Activated CD4-positive, alpha-beta memory T cell treated with anti-CD3 and anti-CD28 coated beads for 36 hours (primary cell): ENCODE measurements around the gene ATP5F1B. TPM values are rescaled to one million over a fixed set of nuclear protein-coding genes. Genes with fewer than 3 reads are reported as not detected.
A peak's percentile ranks its signal among the peaks of the same experiment; 100 is the strongest.

ENCODE experiments used
- CTCF ChIA-PET: fragments of 350-600 bp; sonication (Branson Sonifier 250); formaldehyde crosslinking; loops from one replicate; lab custom pipeline; 2021; ENCODE audit warnings: antibody characterized with exemption, inconsistent platforms; lab: Charles Lee
- POLR2A ChIA-PET: fragments of 350-600 bp; sonication (Branson Sonifier 250); formaldehyde crosslinking; loops from one replicate; lab custom pipeline; 2021; ENCODE audit warnings: antibody characterized with exemption; lab: Charles Lee
- DNase-seq: peaks from one replicate; pipeline ENCODE4 v3.0.0-alpha.2; 2020
- H3K27ac Mint-ChIP-seq: one replicate; pipeline ENCODE4 v1.8.0; 2021; ENCODE audit warnings: mixed read lengths
- H3K27me3 Mint-ChIP-seq: one replicate; pipeline ENCODE4 v1.8.0; 2021; ENCODE audit warnings: mixed read lengths
- H3K36me3 Mint-ChIP-seq: one replicate; pipeline ENCODE4 v1.8.0; 2021; ENCODE audit warnings: mixed read lengths
- H3K4me1 Mint-ChIP-seq: one replicate; pipeline ENCODE4 v1.8.0; 2021; ENCODE audit warnings: low read depth, mixed read lengths
- H3K4me3 Mint-ChIP-seq: one replicate; pipeline ENCODE4 v1.8.0; 2021; ENCODE audit warnings: mild to moderate bottlenecking, mixed read lengths
- H3K9me3 Mint-ChIP-seq: one replicate; pipeline ENCODE4 v1.8.0; 2021; ENCODE audit warnings: mixed read lengths
- intact Hi-C: fragments of 100-400 bp; cut with micrococcal nuclease; formaldehyde crosslinking; loops from one replicate; pipeline ENCODE4 v1.15.1; 2023
- total RNA-seq, 2 experiments: library from RNA; stranded (reverse); gene quantifications; one replicate each; pipeline ENCODE4 v1.2.3, GENCODE V29; 2021

The ATP5F1B gene
- total RNA-seq, 2 experiments from 2014 or later, result 709 to 722 TPM

DNA sequence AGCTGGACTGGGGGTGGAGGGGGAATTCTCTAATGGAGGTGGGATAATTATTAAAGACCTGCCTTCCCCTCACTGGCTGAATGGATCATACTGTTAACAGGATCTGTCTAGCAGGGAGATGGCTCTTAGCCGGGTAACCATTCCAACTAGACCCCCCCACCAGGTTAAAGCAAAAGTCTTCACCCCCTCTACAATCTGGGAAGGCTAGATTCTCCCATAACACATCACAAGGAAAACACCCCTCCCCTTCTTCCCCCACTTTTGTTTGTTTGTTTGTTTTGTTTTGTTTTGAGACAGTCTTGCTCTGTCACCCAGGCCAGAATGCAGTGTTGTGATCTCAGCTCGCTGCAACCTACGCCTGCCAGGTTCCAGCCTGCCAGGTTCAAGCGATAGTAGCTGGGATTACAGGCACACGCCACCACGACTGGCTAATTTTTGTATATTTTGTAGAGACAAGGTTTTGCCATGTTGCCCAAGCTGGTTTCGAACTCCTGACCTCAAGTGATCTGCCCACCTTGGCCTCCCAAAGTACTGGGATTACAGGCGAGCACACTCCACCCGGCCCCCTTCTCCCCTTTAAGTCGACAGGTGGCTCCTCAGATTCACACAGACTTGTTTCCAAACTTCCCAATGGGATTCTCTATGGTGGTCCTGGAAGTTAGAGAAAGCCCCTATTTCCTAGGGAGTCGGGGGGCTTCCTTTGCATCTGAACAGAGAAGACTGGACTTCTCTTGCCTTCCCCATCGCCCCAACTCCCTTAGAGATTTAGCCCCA, 12.1 kb downstream of the ATP5F1B start:
- DNase-seq, result no peak
- Mint-ChIP-seq H3K27ac (peak overlapping the region; percentile 84), H3K27me3 (no peaks in the 10 kb centered on the region), H3K9me3 (no peaks in the 10 kb centered on the region), H3K4me1 (peaks cover 62% of the 10 kb centered on the region), H3K36me3 (peaks cover 22% of the 10 kb centered on the region), H3K4me3 (peak overlapping the region; percentile 82)
- intact Hi-C loops, result loop anchor here (5.0 to 10.0 kb wide), 3 partner anchors 316 to 589 kb away; partner anchors contain the start of genes CNPY2, RPL41, RPS26 and ZC3H10
- CTCF ChIA-PET, result interaction anchor here (0.7 kb wide), 1 partner anchor 530 kb away, joined by 5 read pairs; no protein-coding TSS in a partner anchor
- POLR2A ChIA-PET, result interaction anchor here (0.5 to 3.8 kb wide), 3 partner anchors 12 to 52 kb away, joined by 3 to 59 read pairs (median 7); partner anchors contain the start of genes ATP5F1B and PTGES3

DNA sequence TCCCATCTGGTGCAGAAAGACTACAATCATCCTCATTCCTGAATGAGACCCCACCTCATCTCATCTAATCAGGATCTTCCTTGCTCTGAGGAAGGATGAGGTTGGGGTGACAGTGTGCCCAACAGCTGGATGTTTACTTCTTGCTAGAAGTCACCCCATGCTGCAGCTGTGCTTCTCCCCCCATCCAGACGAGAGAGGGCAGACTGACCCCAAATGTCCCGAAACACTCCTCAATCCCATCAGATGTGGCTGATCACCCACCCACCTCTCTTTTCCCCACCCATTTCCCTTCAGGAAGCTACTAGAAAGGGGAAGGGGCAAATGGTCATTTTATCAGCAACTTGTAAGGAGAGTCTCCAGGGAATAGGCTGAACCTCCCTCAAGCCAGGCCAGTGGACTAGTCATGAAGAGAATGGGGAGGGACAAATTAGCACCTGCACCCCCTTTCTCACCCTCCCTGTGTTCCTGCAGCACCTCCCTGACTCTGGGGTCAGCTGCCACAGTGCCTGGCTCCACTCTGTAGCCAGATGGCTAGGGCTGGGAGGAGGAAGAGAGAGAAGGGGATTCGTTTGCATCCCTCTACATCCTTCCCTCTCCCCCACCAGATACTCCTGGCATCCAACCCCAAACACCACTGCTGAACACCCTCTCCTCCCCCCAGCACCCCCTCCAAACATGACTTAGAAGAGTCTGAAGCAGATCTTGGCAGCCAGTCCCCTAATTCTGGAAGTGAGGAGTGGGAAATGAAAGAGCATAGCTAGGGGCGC, 12.9 kb downstream of the ATP5F1B start:
- Mint-ChIP-seq H3K4me1 (peaks cover 68% of the 10 kb centered on the region), H3K27ac (peak overlapping the region; percentile 67), H3K4me3 (peak overlapping the region; percentile 82), H3K36me3 (peaks cover 18% of the 10 kb centered on the region), H3K9me3 (no peaks in the 10 kb centered on the region), H3K27me3 (no peaks in the 10 kb centered on the region)
- no peak for DNase-seq
- ChIA-PET POLR2A (interaction anchor here (0.7 kb wide), 1 partner anchor 55 kb away, joined by 3 read pairs; the partner anchor contains the start of gene PTGES3), CTCF (no interaction called here)
- intact Hi-C loops, result loop anchor here (5.0 to 10.0 kb wide), 3 partner anchors 316 to 588 kb away; partner anchors contain the start of genes CNPY2, RPL41, RPS26 and ZC3H10

DNA sequence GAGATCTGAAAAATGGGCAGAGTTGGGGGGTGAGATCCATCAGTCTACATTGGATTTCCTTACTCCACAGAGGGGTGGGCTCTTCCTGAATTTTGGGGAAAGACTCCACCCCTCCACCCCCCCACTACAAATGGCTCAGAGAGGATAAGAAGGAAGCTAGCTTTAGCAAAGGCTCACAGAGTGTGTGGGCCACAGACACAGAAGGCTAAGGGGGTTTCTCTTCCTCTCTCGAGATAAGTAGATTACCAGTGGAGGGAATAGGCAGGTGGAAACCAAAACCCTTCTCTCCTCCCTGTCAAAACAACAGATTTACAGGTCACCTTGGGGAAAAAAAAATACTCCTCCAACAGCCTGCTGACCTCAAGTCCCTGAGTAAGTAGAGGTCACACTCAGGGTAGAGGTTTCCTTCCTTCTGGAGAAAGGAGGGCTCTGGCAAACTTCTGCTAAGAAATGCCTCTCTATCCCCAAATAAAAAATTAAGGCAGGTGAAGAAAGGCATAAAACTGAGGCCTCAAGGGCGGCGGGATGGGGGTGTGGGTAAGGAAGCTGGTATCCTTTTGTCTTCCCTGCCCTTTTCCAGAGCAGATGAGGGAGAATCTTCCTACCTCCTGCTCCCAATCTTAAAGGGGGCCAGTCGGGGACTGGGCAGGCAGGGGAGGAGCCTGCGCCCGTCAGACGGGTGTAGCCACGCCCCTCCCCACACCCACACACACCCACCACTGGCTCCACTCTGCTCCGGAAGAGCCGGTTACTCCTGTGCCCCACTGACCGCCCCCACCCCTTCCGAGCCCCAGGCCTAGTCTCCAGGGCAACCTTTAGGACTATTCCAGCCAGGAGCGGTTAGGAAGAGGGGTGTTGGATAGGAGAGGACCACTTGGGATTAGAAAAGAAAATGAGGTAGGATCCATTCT, 13.7 kb downstream of the ATP5F1B start:
- peak overlapping the region; percentile 67 for H3K27ac Mint-ChIP-seq
- peaks cover 64% of the 10 kb centered on the region for H3K4me1 Mint-ChIP-seq
- ChIA-PET POLR2A (interaction anchor here (0.6 to 0.7 kb wide), 2 partner anchors 32 to 56 kb away, joined by 3 read pairs; partner anchors contain the start of gene PTGES3), CTCF (no interaction called here)
- H3K36me3 Mint-ChIP-seq, result peaks cover 11% of the 10 kb centered on the region
- H3K27me3 Mint-ChIP-seq, result no peaks in the 10 kb centered on the region
- intact Hi-C loops, result loop anchor here (5.0 to 10.0 kb wide), 3 partner anchors 315 to 587 kb away; partner anchors contain the start of genes CNPY2, RPL41, RPS26 and ZC3H10
- H3K9me3 Mint-ChIP-seq, result no peaks in the 10 kb centered on the region
- DNase-seq, result peak; percentile 74
- H3K4me3 Mint-ChIP-seq, result peak overlapping the region; percentile 34

DNA sequence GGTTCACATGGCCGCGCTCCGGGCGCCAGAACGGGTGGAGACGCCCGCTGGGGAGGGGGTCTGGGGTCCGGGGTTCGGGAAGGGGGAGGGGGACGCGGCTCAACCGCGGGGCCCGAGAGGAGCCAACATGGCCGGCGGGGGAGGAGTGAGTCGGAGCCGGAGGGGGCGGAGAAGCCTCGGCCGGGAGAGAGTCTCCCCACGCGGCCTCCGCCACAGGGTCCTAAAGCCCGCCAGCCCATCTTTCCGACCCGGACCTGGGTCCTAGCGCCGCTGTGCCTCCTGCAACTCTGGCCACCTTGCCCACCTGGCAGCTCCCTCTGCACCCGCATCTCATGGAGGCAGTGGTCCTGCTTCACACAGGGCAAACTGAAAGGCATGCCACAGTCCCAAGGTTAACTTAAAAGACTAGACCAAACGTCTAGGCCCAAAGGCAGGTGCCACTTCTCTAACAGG, 15.6 kb downstream of the ATP5F1B start, which contains the start of gene BAZ2A:
TSS of gene BAZ2A (minus strand) at position 147 of the 453 bp plus-strand sequence. CDS start 12,796 bp downstream, outside the sequence.
- Mint-ChIP-seq H3K27ac (peak within 1 kb of the TSS; percentile 93), H3K36me3 (peaks cover 16% of the 10 kb centered on the region), H3K4me3 (peak within 1 kb of the TSS; percentile 93), H3K9me3 (no peaks in the 10 kb centered on the region), H3K4me1 (peaks cover 71% of the 10 kb centered on the region), H3K27me3 (no peaks in the 10 kb centered on the region)
- DNase-seq, result peak; percentile 92
- ChIA-PET POLR2A (interaction anchor here (0.6 to 4.0 kb wide), 6 partner anchors 9 to 96 kb away, joined by 3 to 27 read pairs (median 7); partner anchors contain the start of genes ATP5F1B, NACA and PTGES3), CTCF (interaction anchor here (2.3 kb wide), 1 partner anchor 54 kb away, joined by 8 read pairs; no protein-coding TSS in a partner anchor)
- intact Hi-C loops, result loop anchor here (5.0 to 10.0 kb wide), 3 partner anchors 313 to 585 kb away; partner anchors contain the start of genes CNPY2, RPL41, RPS26 and ZC3H10

- Mint-ChIP-seq H3K36me3 (peaks cover 16% of the 10 kb centered on the region), H3K4me3 (peak overlapping the region; percentile 93), H3K27me3 (no peaks in the 10 kb centered on the region), H3K27ac (peak overlapping the region; percentile 93), H3K9me3 (no peaks in the 10 kb centered on the region), H3K4me1 (peaks cover 74% of the 10 kb centered on the region)
- CTCF ChIA-PET, result interaction anchor here (0.6 to 2.3 kb wide), 9 partner anchors 10 to 600 kb away, joined by 3 to 8 read pairs (median 4); partner anchors contain the start of genes ATP5F1B, MYL6B and SHMT2
- DNase-seq, result peak; percentile 62
- POLR2A ChIA-PET, result interaction anchor here (0.9 to 4.0 kb wide), 7 partner anchors 9 to 372 kb away, joined by 3 to 27 read pairs (median 7); partner anchors contain the start of genes ATP5F1B, NACA and PTGES3
- intact Hi-C loops, result loop anchor here (5.0 to 10.0 kb wide), 3 partner anchors 312 to 585 kb away; partner anchors contain the start of genes CNPY2, RPL41, RPS26 and ZC3H10
Measured at GRCh38 chr12:56629459-56630179, 16.2 kb downstream of the ATP5F1B start.

GRCh38 chr12:56628671-56629458, 16.9 kb downstream of the ATP5F1B start:
- Mint-ChIP-seq H3K27ac (peak overlapping the region; percentile 93), H3K4me3 (peak overlapping the region; percentile 93), H3K36me3 (peaks cover 19% of the 10 kb centered on the region), H3K27me3 (no peaks in the 10 kb centered on the region), H3K4me1 (peaks cover 76% of the 10 kb centered on the region), H3K9me3 (no peaks in the 10 kb centered on the region)
- peak; percentile 79 for DNase-seq
- intact Hi-C loops, result loop anchor here (1.0 kb wide), 1 partner anchor 7 kb away; no protein-coding TSS in a partner anchor
- ChIA-PET CTCF (interaction anchor here (0.6 to 2.3 kb wide), 14 partner anchors 8 to 600 kb away, joined by 3 to 13 read pairs (median 4); partner anchors contain the start of genes ATP5F1B, MYL6B and SHMT2), POLR2A (interaction anchor here (0.6 to 4.0 kb wide), 12 partner anchors 8 to 1143 kb away, joined by 3 to 27 read pairs (median 4); partner anchors contain the start of genes ATP5F1B, EEF1AKMT3, METTL1 and NACA)

DNA sequence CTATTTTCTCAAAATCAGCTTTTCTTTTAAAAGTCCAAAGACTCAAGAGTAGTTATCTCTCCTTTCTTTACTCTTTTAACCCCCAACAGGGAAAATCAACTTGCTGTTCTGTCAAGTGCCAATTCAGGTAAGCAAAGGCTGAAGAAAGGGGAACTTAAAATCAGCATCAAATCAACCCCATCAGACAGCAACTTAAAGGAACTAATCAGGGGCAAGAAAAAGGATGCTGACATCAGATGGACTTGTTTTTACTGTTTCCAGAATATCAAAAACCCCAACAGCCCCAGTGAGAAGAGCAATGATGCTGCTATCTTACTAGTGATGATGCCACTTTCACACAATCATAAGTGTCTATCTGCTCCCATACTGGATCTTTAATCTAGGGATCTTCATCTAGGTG, 19.1 kb downstream of the ATP5F1B start:
- H3K27ac Mint-ChIP-seq, result peak overlapping the region; percentile 68
- ChIA-PET POLR2A (interaction anchor here (1.0 kb wide), 1 partner anchor 10 kb away, joined by 3 read pairs; no protein-coding TSS in a partner anchor), CTCF (interaction anchor here (1.2 to 1.6 kb wide), 2 partner anchors 10 to 25 kb away, joined by 4 to 6 read pairs; no protein-coding TSS in a partner anchor)
- peaks cover 24% of the 10 kb centered on the region for H3K36me3 Mint-ChIP-seq
- intact Hi-C loops, result no loop called here
- no peak for DNase-seq
- peaks cover 69% of the 10 kb centered on the region for H3K4me1 Mint-ChIP-seq
- H3K27me3 Mint-ChIP-seq, result no peaks in the 10 kb centered on the region
- no peaks in the 10 kb centered on the region for H3K9me3 Mint-ChIP-seq
- no peak overlapping the region for H3K4me3 Mint-ChIP-seq

DNA sequence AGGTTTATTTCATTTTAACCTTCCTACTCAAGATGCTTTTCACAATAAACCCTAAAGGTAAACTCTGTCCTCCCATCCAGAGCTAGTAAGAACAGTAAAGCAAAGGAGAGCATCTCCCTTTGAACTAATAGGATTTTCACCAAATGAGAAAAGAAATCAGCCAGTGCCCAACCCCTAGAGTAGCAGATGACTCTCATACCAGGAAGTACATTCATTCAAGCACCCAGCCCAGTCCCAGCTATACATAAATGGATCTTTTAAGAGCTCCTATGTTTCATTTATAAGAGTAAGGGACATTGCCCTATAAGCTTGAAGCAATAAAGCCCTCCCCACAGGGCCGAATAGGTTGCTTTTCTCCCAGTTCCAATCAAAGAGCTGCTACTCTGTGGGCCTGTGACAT, 23.2 kb downstream of the ATP5F1B start:
- H3K9me3 Mint-ChIP-seq, result no peaks in the 10 kb centered on the region
- intact Hi-C loops, result no loop called here
- CTCF ChIA-PET, result interaction anchor here (0.6 to 3.8 kb wide), 2 partner anchors 14 to 49 kb away, joined by 4 to 28 read pairs; no protein-coding TSS in a partner anchor
- no peaks in the 10 kb centered on the region for H3K27me3 Mint-ChIP-seq
- no peak overlapping the region for H3K27ac Mint-ChIP-seq
- DNase-seq, result no peak
- no peak overlapping the region for H3K4me3 Mint-ChIP-seq
- H3K36me3 Mint-ChIP-seq, result peaks cover 26% of the 10 kb centered on the region
- peaks cover 58% of the 10 kb centered on the region for H3K4me1 Mint-ChIP-seq
- POLR2A ChIA-PET, result no interaction called here

- H3K4me3 Mint-ChIP-seq, result no peak overlapping the region
- intact Hi-C loops, result no loop called here
- H3K27me3 Mint-ChIP-seq, result no peaks in the 10 kb centered on the region
- H3K36me3 Mint-ChIP-seq, result peaks cover 47% of the 10 kb centered on the region
- ChIA-PET POLR2A (no interaction called here), CTCF (interaction anchor here (0.7 to 1.1 kb wide), 3 partner anchors 11 to 120 kb away, joined by 3 read pairs; no protein-coding TSS in a partner anchor)
- DNase-seq, result no peak
- no peaks in the 10 kb centered on the region for H3K9me3 Mint-ChIP-seq
- peaks cover 15% of the 10 kb centered on the region for H3K4me1 Mint-ChIP-seq
- no peak overlapping the region for H3K27ac Mint-ChIP-seq
Measured at GRCh38 chr12:56616925-56617324, 28.9 kb downstream of the ATP5F1B start.
